Prostate gland (tissue), 2 donors: ENCODE results near the gene APOBEC3H. TPM values are rescaled to one million over a fixed set of nuclear protein-coding genes. Genes with fewer than 3 reads are reported as not detected.

Experiments used
- DNase-seq: peaks from one replicate; pipeline ENCODE4 v3.0.0-alpha.2; 2019; ENCODE audit warnings: low spot score
- H3K27ac ChIP-seq, 2 donors: fragments of 200-600 bp; sonication (generic); 2 replicates each; pipeline ENCODE4 v1.5.1; 2017 to 2019
- H3K27me3 ChIP-seq: fragments of 200-600 bp; sonication (generic); replicated peaks from 2 replicates; pipeline ENCODE4 v1.5.1; 2019; ENCODE audit not compliant: insufficient read depth
- H3K36me3 ChIP-seq, 2 donors: fragments of 200-600 bp; sonication (generic); 1 replicate in 1 of 2; 2 replicates in 1 of 2; pipeline versions ENCODE4 v1.5.1 to v1.8.1; 2017 to 2019
- H3K4me1 ChIP-seq: fragments of 200-600 bp; sonication (generic); replicated peaks from 2 replicates; pipeline ENCODE4 v1.5.1; 2019
- H3K4me3 ChIP-seq, 2 donors: fragments of 200-600 bp; sonication (generic); 2 replicates each; pipeline ENCODE4 v1.5.1; 2017 to 2019
- H3K9me3 ChIP-seq: fragments of 200-600 bp; sonication (generic); 2 replicates; pipeline ENCODE4 v1.5.1; 2017
- CTCF ChIP-seq, 4 experiments: fragments of 200-600 bp in 2 of 4; fragments of 450-650 bp in 2 of 4; sonication (generic) in 2 of 4; IDR thresholded peaks; 1 replicate in 3 of 4; 2 replicates in 1 of 4; pipeline ENCODE4 v1.5.1; 2016 to 2019; ENCODE audit warnings: antibody characterized with exemption in 4 of 4, mild to moderate bottlenecking in 2 of 4, moderate library complexity in 2 of 4
- POLR2A ChIP-seq: fragments of 450-650 bp; IDR thresholded peaks from one replicate; pipeline ENCODE4 v1.6.1; 2016; ENCODE audit warnings: antibody characterized with exemption, mild to moderate bottlenecking
- POLR2AphosphoS5 ChIP-seq: sonication (generic); formaldehyde crosslinking; IDR thresholded peaks from one replicate; pipeline ENCODE4 v1.6.1; 2017; ENCODE audit warnings: antibody characterized with exemption
- WGBS: methylation state at CpG from one replicate; pipeline ENCODE4 v1.1.5; 2018; 5-methylcytosine and 5-hydroxymethylcytosine counted together
- intact Hi-C: fragments of 100-400 bp; cut with DNase I; formaldehyde crosslinking; loops from one replicate; pipeline ENCODE4 v1.14.2; 2022
- total RNA-seq, 2 donors: library from RNA; depleted of rRNA; stranded (reverse); fragments of >200 nt; gene quantifications; one replicate each; pipeline ENCODE4 v1.1.0, GENCODE V29; 2016

Gene APOBEC3H
- total RNA-seq, 2 donors from 2014 or later: 4.1 TPM; not detected in 1

- intact Hi-C loops: no loop called here
- Histone ChIP-seq H3K36me3 (no peaks in the 10 kb centered on the region), H3K4me1 (no peaks in the 10 kb centered on the region), H3K27ac (no peak overlapping the region), H3K4me3 (no peak overlapping the region), H3K27me3 (no peaks in the 10 kb centered on the region), H3K9me3 (no peaks in the 10 kb centered on the region)
- no peak for DNase-seq
- WGBS: 57% methylated on average over 8 of the region's 8 CpGs
- no peak for TF ChIP-seq POLR2AphosphoS5
- no peak for TF ChIP-seq POLR2A
- TF ChIP-seq CTCF (IDR thresholded peaks at IDR 0.05): no peak
These were observed 15.4 kb upstream of the APOBEC3H start for GRCh38 chr22:39081598-39081997.

- WGBS: 78% methylated on average over 14 of the region's 14 CpGs
- TF ChIP-seq POLR2AphosphoS5 (no peak), POLR2A (no peak), CTCF (IDR thresholded peaks at IDR 0.05) (no peak)
These were observed 13.6 kb upstream of the APOBEC3H start for GRCh38 chr22:39083212-39084165.

GRCh38 chr22:39084666-39085065 is 12.4 kb upstream of the APOBEC3H start:
- H3K27me3 ChIP-seq: no peaks in the 10 kb centered on the region
- TF ChIP-seq CTCF (IDR thresholded peaks at IDR 0.05) (no peak), POLR2AphosphoS5 (no peak), POLR2A (no peak)
- H3K36me3 ChIP-seq: no peaks in the 10 kb centered on the region
- DNase-seq: no peak
- H3K9me3 ChIP-seq: no peaks in the 10 kb centered on the region
- 94% methylated on average over 8 of the region's 8 CpGs for WGBS
- no peak overlapping the region for H3K4me3 ChIP-seq
- no peak overlapping the region for H3K27ac ChIP-seq
- intact Hi-C loops: no loop called here
- no peaks in the 10 kb centered on the region for H3K4me1 ChIP-seq

More at GRCh38 chr22:39083212-39084165, 13.6 kb upstream of the APOBEC3H start:
- no peaks in the 10 kb centered on the region for H3K9me3 ChIP-seq
- H3K4me1 ChIP-seq: no peaks in the 10 kb centered on the region
- H3K27me3 ChIP-seq: no peaks in the 10 kb centered on the region
- intact Hi-C loops: no loop called here
- no peaks in the 10 kb centered on the region for H3K36me3 ChIP-seq
- H3K27ac ChIP-seq: no peak overlapping the region
- no peak for DNase-seq
- no peak overlapping the region for H3K4me3 ChIP-seq

- intact Hi-C loops: no loop called here
- Histone ChIP-seq H3K4me3 (no peak overlapping the region), H3K9me3 (no peaks in the 10 kb centered on the region), H3K36me3 (no peaks in the 10 kb centered on the region), H3K27me3 (no peaks in the 10 kb centered on the region), H3K4me1 (no peaks in the 10 kb centered on the region), H3K27ac (no peak overlapping the region)
- no peak for TF ChIP-seq POLR2AphosphoS5
- TF ChIP-seq CTCF (IDR thresholded peaks at IDR 0.05): no peak
- no peak for TF ChIP-seq POLR2A
- DNase-seq: no peak
- 93% methylated on average over 6 of the region's 6 CpGs for WGBS
These were observed 9.9 kb upstream of the APOBEC3H start for GRCh38 chr22:39087098-39087497.
